OCI-LY1 (cell line): ENCODE results near the gene CFAP53.

Source experiments
- H2AFZ ChIP-seq: fragments of 200-600 bp; sonication (generic), shearing (Covaris generic); 2 replicates; pipeline ENCODE4 v1.6.0; 2014; ENCODE audit warnings: antibody characterized with exemption, mild to moderate bottlenecking, low read length
- H3F3A ChIP-seq: fragments of 200-600 bp; sonication (generic), shearing (Covaris generic); 2 replicates; pipeline ENCODE4 v1.6.0; 2014; ENCODE audit warnings: mild to moderate bottlenecking, antibody characterized with exemption, low read length, moderate library complexity; ENCODE audit not compliant: insufficient read depth
- H3K27ac ChIP-seq: fragments of 200-600 bp; sonication (generic); 2 replicates; pipeline ENCODE4 v1.5.1; 2014; ENCODE audit warnings: low read length, mixed run types, mild to moderate bottlenecking, low read depth; ENCODE audit not compliant: poor library complexity, severe bottlenecking
- H3K27me3 ChIP-seq: fragments of 200-600 bp; sonication (generic); 2 replicates; pipeline ENCODE4 v1.6.0; 2014; ENCODE audit warnings: antibody characterized with exemption, mild to moderate bottlenecking, low read length, moderate library complexity; ENCODE audit not compliant: insufficient read depth
- H3K36me3 ChIP-seq: fragments of 200-600 bp; sonication (generic); 2 replicates; pipeline ENCODE4 v1.6.1; 2014; ENCODE audit warnings: mild to moderate bottlenecking, antibody characterized with exemption, low read length, moderate library complexity, mixed read lengths; ENCODE audit not compliant: insufficient read depth
- H3K4me1 ChIP-seq: fragments of 200-600 bp; sonication (generic); 2 replicates; pipeline ENCODE4 v1.5.1; 2014; ENCODE audit warnings: mild to moderate bottlenecking, low read length, moderate library complexity; ENCODE audit not compliant: insufficient read depth, severe bottlenecking
- H3K4me2 ChIP-seq: fragments of 200-600 bp; sonication (generic), shearing (Covaris generic); 2 replicates; pipeline ENCODE4 v1.6.1; 2014; ENCODE audit warnings: low read length
- H3K4me3 ChIP-seq: fragments of 200-600 bp; sonication (generic); 2 replicates; pipeline ENCODE4 v1.5.1; 2014; ENCODE audit warnings: low read length, low read depth, mild to moderate bottlenecking, mixed read lengths; ENCODE audit not compliant: poor library complexity, severe bottlenecking
- H3K79me2 ChIP-seq: fragments of 200-600 bp; shearing (Covaris generic); 2 replicates; pipeline ENCODE4 v1.6.1; 2016; ENCODE audit warnings: mixed run types, low read length, mixed read lengths; ENCODE audit not compliant: insufficient read depth
- H3K9ac ChIP-seq: fragments of 200-600 bp; sonication (generic), shearing (Covaris generic); 2 replicates; pipeline ENCODE4 v1.6.1; 2014; ENCODE audit warnings: mild to moderate bottlenecking, low read length, mixed read lengths
- H3K9me2 ChIP-seq: fragments of 200-600 bp; sonication (generic), shearing (Covaris generic); 2 replicates; pipeline ENCODE4 v1.6.1; 2014; ENCODE audit warnings: low read depth, mild to moderate bottlenecking, low read length, mixed read lengths
- H3K9me3 ChIP-seq: fragments of 200-600 bp; shearing (Covaris generic); 2 replicates; pipeline ENCODE4 v1.6.1; 2014; ENCODE audit warnings: low read length, mixed read lengths
- H4K20me1 ChIP-seq: fragments of 200-600 bp; sonication (generic), shearing (Covaris generic); 2 replicates; pipeline ENCODE4 v1.6.0; 2016; ENCODE audit warnings: mild to moderate bottlenecking, low read length; ENCODE audit not compliant: insufficient read depth
- EZH2 ChIP-seq: fragments of 200-600 bp; sonication (generic), shearing (Covaris generic); IDR thresholded peaks from 2 replicates; pipeline ENCODE4 v1.8.0; 2017; ENCODE audit warnings: borderline replicate concordance, mixed run types, mild to moderate bottlenecking, antibody characterized with exemption, low read length, moderate library complexity, mixed read lengths
- TF ChIP-seq, protein P1 (sequence below): fragments of 200-600 bp; sonication (generic), shearing (Covaris generic); IDR thresholded peaks from 2 replicates; pipeline ENCODE4 v1.5.1; 2017; ENCODE audit warnings: mild to moderate bottlenecking, antibody characterized with exemption, low read length, moderate library complexity, mixed read lengths

CFAP53 gene

DNA sequence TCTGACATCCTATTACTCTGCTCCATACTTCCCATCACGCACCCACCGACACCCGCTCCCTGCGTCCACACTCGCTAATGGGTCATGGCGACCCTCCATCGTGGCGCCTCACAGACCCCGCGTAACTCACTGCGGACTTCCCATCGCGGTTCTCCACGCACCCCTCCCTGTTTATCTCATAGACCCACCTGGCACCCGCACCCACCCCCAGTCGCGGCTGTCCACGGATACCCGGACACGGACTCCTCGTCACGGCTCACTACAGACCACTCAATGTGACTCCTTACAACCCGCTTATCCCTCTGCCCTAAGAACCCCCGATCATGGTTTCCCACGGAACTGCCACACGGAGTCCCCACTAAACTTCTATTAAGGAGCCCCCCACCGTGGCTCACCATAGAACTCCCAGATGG is 20.7 kb upstream of the CFAP53 start:
- TF ChIP-seq, protein P1, sequence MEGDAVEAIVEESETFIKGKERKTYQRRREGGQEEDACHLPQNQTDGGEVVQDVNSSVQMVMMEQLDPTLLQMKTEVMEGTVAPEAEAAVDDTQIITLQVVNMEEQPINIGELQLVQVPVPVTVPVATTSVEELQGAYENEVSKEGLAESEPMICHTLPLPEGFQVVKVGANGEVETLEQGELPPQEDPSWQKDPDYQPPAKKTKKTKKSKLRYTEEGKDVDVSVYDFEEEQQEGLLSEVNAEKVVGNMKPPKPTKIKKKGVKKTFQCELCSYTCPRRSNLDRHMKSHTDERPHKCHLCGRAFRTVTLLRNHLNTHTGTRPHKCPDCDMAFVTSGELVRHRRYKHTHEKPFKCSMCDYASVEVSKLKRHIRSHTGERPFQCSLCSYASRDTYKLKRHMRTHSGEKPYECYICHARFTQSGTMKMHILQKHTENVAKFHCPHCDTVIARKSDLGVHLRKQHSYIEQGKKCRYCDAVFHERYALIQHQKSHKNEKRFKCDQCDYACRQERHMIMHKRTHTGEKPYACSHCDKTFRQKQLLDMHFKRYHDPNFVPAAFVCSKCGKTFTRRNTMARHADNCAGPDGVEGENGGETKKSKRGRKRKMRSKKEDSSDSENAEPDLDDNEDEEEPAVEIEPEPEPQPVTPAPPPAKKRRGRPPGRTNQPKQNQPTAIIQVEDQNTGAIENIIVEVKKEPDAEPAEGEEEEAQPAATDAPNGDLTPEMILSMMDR = no peak
- TF ChIP-seq EZH2 = no peak
- peak overlapping the region; percentile 92 for H3K4me3 ChIP-seq

DNA sequence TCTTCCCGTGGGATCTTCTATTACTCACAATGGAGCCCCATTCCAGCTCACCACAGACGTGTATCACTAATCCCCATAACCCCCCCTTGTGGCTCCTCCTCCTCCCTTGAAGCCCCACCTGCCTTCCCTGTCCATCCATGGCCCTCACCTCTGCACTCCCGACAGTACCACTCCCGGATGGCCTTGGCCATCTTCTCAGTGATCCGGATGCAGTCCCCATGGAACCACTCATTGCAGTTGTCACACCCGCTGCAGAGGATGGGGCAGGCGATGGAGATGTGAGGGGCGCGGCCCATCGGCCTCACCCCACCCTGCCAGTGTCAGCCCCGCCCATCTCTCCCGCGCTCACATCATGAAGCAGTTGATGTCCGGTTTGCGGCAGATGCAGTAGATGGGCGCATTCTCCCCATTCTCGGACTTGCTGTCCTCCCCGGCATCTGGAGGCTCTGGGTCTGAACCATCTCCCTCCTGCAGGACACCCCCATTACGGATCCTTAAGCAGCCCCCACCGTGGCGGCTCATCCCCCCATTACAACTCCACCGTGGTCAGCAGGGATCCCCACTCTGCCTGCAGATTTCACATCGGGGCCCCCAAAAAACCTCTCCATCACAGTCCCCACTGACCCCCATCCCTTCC is 20.2 kb upstream of the CFAP53 start:
- H3K9me3 ChIP-seq = no peaks in the 10 kb centered on the region
- H3K9me2 ChIP-seq = no peaks in the 10 kb centered on the region
- peaks cover 43% of the 10 kb centered on the region for H3K36me3 ChIP-seq
- TF ChIP-seq EZH2 = no peak
- TF ChIP-seq, protein P1 = no peak
- peak overlapping the region; percentile 70 for H3K4me2 ChIP-seq
- no peaks in the 10 kb centered on the region for H3F3A ChIP-seq
- H3K79me2 ChIP-seq = peaks cover 7% of the 10 kb centered on the region; the same call in 1 of the 2 replicates
- H4K20me1 ChIP-seq = no peaks in the 10 kb centered on the region
- H3K4me3 ChIP-seq = peak overlapping the region; percentile 92
- peak overlapping the region; percentile 87 for H3K9ac ChIP-seq
- H2AFZ ChIP-seq = no peak overlapping the region
- H3K27me3 ChIP-seq = no peaks in the 10 kb centered on the region
- H3K4me1 ChIP-seq = peaks cover 13% of the 10 kb centered on the region
- H3K27ac ChIP-seq = peak overlapping the region; percentile 46

More for the DNA sequence above, 20.7 kb upstream of the CFAP53 start:
- peaks cover 10% of the 10 kb centered on the region for H3K4me1 ChIP-seq
- no peak overlapping the region for H2AFZ ChIP-seq
- H3K9me2 ChIP-seq = no peaks in the 10 kb centered on the region
- no peaks in the 10 kb centered on the region for H3F3A ChIP-seq
- peak overlapping the region; percentile 87 for H3K9ac ChIP-seq
- H3K4me2 ChIP-seq = peak overlapping the region; percentile 70
- H3K79me2 ChIP-seq = peaks cover 7% of the 10 kb centered on the region; the same call in 1 of the 2 replicates
- H4K20me1 ChIP-seq = no peaks in the 10 kb centered on the region
- H3K36me3 ChIP-seq = peaks cover 40% of the 10 kb centered on the region
- no peaks in the 10 kb centered on the region for H3K9me3 ChIP-seq
- no peaks in the 10 kb centered on the region for H3K27me3 ChIP-seq
- peak overlapping the region; percentile 46 for H3K27ac ChIP-seq

DNA sequence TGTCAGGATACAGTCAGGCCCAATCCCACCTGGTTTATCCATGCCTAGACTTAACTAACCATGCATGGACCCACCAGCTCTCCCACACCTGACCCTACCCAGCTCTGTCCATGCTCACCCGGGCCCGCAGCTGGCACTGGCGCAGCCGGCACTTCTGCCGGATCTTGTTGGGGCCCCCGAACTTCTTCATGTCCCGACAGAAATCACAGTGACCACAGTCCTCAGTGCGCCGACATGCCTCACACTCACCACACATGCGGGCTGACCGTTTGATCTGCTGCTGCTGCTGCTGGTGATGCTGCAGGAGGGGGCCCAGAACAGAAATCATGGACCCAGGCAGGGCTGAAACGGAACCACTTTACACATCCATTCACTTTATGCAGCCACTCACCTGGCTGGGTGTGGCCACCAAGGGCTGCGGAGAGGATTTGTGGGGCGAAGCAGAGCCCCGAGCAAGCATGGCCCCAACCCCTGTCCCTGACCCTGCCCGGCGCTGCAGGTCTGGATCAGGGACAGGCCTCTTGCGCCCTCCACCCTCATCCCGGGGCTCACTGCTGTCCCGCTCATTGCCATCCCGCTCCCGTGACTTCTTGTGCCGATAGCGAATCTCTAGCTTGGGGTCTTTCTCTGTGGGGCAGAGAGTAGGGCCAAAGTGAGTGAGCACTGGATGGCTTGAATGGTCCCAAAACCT is 19.5 kb upstream of the CFAP53 start:
- no peak overlapping the region for H3K27ac ChIP-seq
- no peak overlapping the region for H2AFZ ChIP-seq
- H3K4me1 ChIP-seq = peaks cover 14% of the 10 kb centered on the region
- H3K9me2 ChIP-seq = no peaks in the 10 kb centered on the region
- no peak for TF ChIP-seq EZH2
- TF ChIP-seq, protein P1 = no peak
- peak overlapping the region; percentile 92 for H3K4me3 ChIP-seq
- H3F3A ChIP-seq = no peaks in the 10 kb centered on the region
- no peak overlapping the region; the same call in 1 of the 2 replicates for H3K9ac ChIP-seq
- no peaks in the 10 kb centered on the region for H3K9me3 ChIP-seq
- H3K4me2 ChIP-seq = peak overlapping the region; percentile 70
- H3K36me3 ChIP-seq = peaks cover 43% of the 10 kb centered on the region
- peaks cover 11% of the 10 kb centered on the region for H3K79me2 ChIP-seq
- H3K27me3 ChIP-seq = no peaks in the 10 kb centered on the region
- H4K20me1 ChIP-seq = no peaks in the 10 kb centered on the region
